ENCODE measurements around the gene UBE2U.

Gene UBE2U

GRCh38 chr1:64302971-64303370 lies 99.5 kb downstream of the UBE2U start:
- TF ChIP-seq TAF1 (IDR thresholded peaks at IDR 0.05; ENCODE audit: borderline replicate concordance, insufficient read depth, low read length): no peak
- no peak for TF ChIP-seq SIN3A (IDR thresholded peaks at IDR 0.05; ENCODE audit: borderline replicate concordance, insufficient read depth, low read length)
- no peak for TF ChIP-seq POLR2AphosphoS5 (IDR thresholded peaks at IDR 0.05; ENCODE audit: low read depth, low read length)
- TF ChIP-seq FOXP2 (optimal IDR thresholded peaks at IDR 0.05; ENCODE audit: borderline replicate concordance, extremely low read depth, extremely low read length, insufficient read depth): no peak
- TF ChIP-seq, protein P1, sequence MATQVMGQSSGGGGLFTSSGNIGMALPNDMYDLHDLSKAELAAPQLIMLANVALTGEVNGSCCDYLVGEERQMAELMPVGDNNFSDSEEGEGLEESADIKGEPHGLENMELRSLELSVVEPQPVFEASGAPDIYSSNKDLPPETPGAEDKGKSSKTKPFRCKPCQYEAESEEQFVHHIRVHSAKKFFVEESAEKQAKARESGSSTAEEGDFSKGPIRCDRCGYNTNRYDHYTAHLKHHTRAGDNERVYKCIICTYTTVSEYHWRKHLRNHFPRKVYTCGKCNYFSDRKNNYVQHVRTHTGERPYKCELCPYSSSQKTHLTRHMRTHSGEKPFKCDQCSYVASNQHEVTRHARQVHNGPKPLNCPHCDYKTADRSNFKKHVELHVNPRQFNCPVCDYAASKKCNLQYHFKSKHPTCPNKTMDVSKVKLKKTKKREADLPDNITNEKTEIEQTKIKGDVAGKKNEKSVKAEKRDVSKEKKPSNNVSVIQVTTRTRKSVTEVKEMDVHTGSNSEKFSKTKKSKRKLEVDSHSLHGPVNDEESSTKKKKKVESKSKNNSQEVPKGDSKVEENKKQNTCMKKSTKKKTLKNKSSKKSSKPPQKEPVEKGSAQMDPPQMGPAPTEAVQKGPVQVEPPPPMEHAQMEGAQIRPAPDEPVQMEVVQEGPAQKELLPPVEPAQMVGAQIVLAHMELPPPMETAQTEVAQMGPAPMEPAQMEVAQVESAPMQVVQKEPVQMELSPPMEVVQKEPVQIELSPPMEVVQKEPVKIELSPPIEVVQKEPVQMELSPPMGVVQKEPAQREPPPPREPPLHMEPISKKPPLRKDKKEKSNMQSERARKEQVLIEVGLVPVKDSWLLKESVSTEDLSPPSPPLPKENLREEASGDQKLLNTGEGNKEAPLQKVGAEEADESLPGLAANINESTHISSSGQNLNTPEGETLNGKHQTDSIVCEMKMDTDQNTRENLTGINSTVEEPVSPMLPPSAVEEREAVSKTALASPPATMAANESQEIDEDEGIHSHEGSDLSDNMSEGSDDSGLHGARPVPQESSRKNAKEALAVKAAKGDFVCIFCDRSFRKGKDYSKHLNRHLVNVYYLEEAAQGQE (IDR thresholded peaks at IDR 0.05; ENCODE audit: insufficient read depth in 1 of 2, low read depth in 2 of 2, low read length in 2 of 2): no peak

DNA sequence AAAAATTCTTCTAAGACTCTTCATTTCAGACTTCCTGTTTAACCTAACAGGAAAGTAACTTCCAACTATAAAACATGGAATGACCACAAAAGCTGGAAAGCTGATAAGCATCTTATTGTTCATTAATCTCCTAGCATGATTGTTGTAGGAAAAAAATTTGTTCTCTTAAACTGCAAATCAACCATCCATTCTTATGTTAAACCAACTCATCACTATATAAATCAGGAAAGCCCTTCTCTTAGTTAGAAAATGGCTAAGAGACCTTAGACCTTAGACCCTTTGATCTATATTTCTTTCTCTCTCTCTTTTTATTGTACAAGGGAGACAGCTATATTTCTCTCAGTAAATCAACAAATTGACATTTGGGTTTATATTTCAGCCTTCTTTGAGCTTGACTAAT lies 101.4 kb downstream of the UBE2U start:
- TF ChIP-seq, protein P1 (IDR thresholded peaks at IDR 0.05; ENCODE audit: insufficient read depth in 1 of 2, low read depth in 2 of 2, low read length in 2 of 2): no peak
- no peak for TF ChIP-seq FOXP2 (optimal IDR thresholded peaks at IDR 0.05; ENCODE audit: borderline replicate concordance, extremely low read depth, extremely low read length, insufficient read depth)

DNA sequence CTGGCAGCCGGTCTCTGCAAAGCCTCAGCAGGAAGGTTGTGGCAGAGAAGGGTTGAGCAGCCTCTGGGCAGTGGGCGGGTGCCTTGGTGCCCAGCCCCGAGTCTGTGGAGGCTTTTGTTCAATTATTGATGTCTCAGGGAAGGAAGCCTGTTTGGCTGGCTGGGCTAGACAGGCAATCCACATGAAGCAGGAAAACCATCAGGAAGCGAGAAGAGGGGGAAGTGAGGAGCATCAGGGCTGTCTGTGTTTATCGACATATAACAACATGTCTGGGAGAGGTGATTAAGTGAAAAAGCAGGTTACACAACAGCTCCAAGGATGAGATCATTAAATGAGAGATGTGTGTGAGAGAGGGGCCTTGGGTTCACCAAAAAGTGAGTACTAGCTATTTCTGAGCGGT lies 105.4 kb downstream of the UBE2U start:
- TF ChIP-seq, protein P1 (IDR thresholded peaks at IDR 0.05; ENCODE audit: insufficient read depth in 1 of 2, low read depth in 2 of 2, low read length in 2 of 2): no peak
- TF ChIP-seq TAF1 (IDR thresholded peaks at IDR 0.05; ENCODE audit: borderline replicate concordance, insufficient read depth, low read length): no peak
- TF ChIP-seq FOXP2 (optimal IDR thresholded peaks at IDR 0.05; ENCODE audit: borderline replicate concordance, extremely low read depth, extremely low read length, insufficient read depth): no peak
- no peak for TF ChIP-seq SIN3A (IDR thresholded peaks at IDR 0.05; ENCODE audit: borderline replicate concordance, insufficient read depth, low read length)
- TF ChIP-seq POLR2AphosphoS5 (IDR thresholded peaks at IDR 0.05; ENCODE audit: low read depth, low read length): no peak

DNA sequence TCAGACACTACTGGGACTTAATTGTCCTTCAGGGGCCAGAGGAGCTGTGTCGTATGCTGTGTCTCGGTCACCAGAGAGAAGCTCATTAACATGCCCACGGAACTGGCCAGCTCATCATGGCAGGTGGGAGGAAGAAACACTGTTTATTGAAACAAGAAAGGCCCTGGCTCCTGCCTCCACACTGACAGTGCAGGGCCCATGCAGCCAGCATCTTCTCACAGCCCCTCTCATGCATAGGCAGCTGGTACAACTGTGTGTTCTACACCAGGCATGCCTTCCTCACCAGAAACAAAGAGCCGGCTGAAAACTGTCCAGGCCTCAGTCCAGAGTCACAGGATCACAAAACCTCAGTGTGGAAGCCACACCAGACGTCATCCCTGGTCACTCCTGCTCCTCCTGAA lies 106.0 kb downstream of the UBE2U start:
- TF ChIP-seq, protein P1 (IDR thresholded peaks at IDR 0.05; ENCODE audit: insufficient read depth in 1 of 2, low read depth in 2 of 2, low read length in 2 of 2): no peak
- TF ChIP-seq POLR2AphosphoS5 (IDR thresholded peaks at IDR 0.05; ENCODE audit: low read depth, low read length) (no peak), SIN3A (IDR thresholded peaks at IDR 0.05; ENCODE audit: borderline replicate concordance, insufficient read depth, low read length) (no peak), TAF1 (IDR thresholded peaks at IDR 0.05; ENCODE audit: borderline replicate concordance, insufficient read depth, low read length) (no peak), FOXP2 (optimal IDR thresholded peaks at IDR 0.05; ENCODE audit: borderline replicate concordance, extremely low read depth, extremely low read length, insufficient read depth) (no peak)

- TF ChIP-seq TAF1 (IDR thresholded peaks at IDR 0.05; ENCODE audit: borderline replicate concordance, insufficient read depth, low read length): no peak
- TF ChIP-seq SIN3A (IDR thresholded peaks at IDR 0.05; ENCODE audit: borderline replicate concordance, insufficient read depth, low read length): no peak
Measured at GRCh38 chr1:64310760-64311159, 107.3 kb downstream of the UBE2U start.

All from PFSK-1 (cell line).